WTC11 (cell line): ENCODE measurements around the gene CD82.

Experiments used
- ATF1 ChIP-seq: sonication (generic); formaldehyde crosslinking; IDR thresholded peaks from 2 replicates; pipeline ENCODE4 v1.8.1; 2023; ENCODE audit warnings: mild to moderate bottlenecking, moderate library complexity, missing genetic modification reagents
- ATF3 ChIP-seq: sonication (generic); formaldehyde crosslinking; conservative IDR thresholded peaks from 2 replicates; pipeline ENCODE4 v1.8.1; 2022; ENCODE audit warnings: mild to moderate bottlenecking, missing genetic modification reagents
- CREM ChIP-seq: sonication (generic); formaldehyde crosslinking; IDR thresholded peaks from 2 replicates; pipeline ENCODE4 v1.8.1; 2022; ENCODE audit warnings: mild to moderate bottlenecking, missing genetic modification reagents, moderate library complexity
- CTCF ChIP-seq: fragments of 200-600 bp; IDR thresholded peaks from 2 replicates; pipeline ENCODE4 v1.8.0; 2022; ENCODE audit warnings: antibody characterized with exemption
- MAX ChIP-seq: sonication (generic); formaldehyde crosslinking; IDR thresholded peaks from 2 replicates; pipeline ENCODE4 v1.8.0; 2022; ENCODE audit warnings: mild to moderate bottlenecking, missing genetic modification reagents
- NR2C2 ChIP-seq: sonication (generic); formaldehyde crosslinking; IDR thresholded peaks from 2 replicates; pipeline ENCODE4 v1.8.0; 2022; ENCODE audit warnings: mild to moderate bottlenecking, missing genetic modification reagents
- SP1 ChIP-seq: sonication (generic); formaldehyde crosslinking; conservative IDR thresholded peaks from 2 replicates; pipeline ENCODE4 v1.8.1; 2022; ENCODE audit warnings: missing genetic modification reagents
- ZMAT4 ChIP-seq: fragments of 250-450 bp; sonication (Bioruptor Pico); IDR thresholded peaks from 2 replicates; pipeline ENCODE4 v1.9.0; 2021; ENCODE audit warnings: mild to moderate bottlenecking
- ZNF512 ChIP-seq: sonication (generic); formaldehyde crosslinking; IDR thresholded peaks from 2 replicates; pipeline ENCODE4 v1.8.1; 2022; ENCODE audit warnings: missing genetic modification reagents, borderline replicate concordance

- TF ChIP-seq ZNF512 (no peak), ATF3 (CRISPR knock-in tag) (no peak), ZMAT4 (CRISPR knock-in tag) (no peak), CTCF (no peak), MAX (CRISPR knock-in tag) (no peak), ATF1 (CRISPR knock-in tag) (no peak), CREM (CRISPR knock-in tag) (no peak), NR2C2 (CRISPR knock-in tag) (no peak), SP1 (no peak)
These were observed 35.5 kb upstream of the CD82 start for GRCh38 chr11:44529895-44530412.
